WTC11 (cell line): Measurements from ENCODE around the gene CLEC4M. TPM values are rescaled to one million over a fixed set of nuclear protein-coding genes. Genes with fewer than 3 reads are reported as not detected.

Experiments
- ATAC-seq: fragments of 200-7000 bp; cut with Tn5 transposase; 2 replicates; pipeline ENCODE4 v1.10.0; 2021; ENCODE audit warnings: mild to moderate bottlenecking, moderate library complexity
- CTCF ChIA-PET: fragments of 300-600 bp; sonication (Branson Sonifier 250); formaldehyde crosslinking; loops from one replicate; lab custom pipeline; 2021; ENCODE audit warnings: antibody characterized with exemption; lab: Charles Lee
- POLR2A ChIA-PET: fragments of 350-600 bp; sonication (Branson Sonifier 250); formaldehyde crosslinking; loops from one replicate; lab custom pipeline; 2021; ENCODE audit warnings: antibody characterized with exemption; lab: Charles Lee
- DNase-seq: peaks from one replicate; pipeline ENCODE4 v3.0.0; 2021; ENCODE audit warnings: low spot score
- H3K27ac Mint-ChIP-seq: 2 replicates; pipeline ENCODE4 v1.8.0; 2021; ENCODE audit warnings: mixed read lengths
- H3K27me3 Mint-ChIP-seq: 2 replicates; pipeline ENCODE4 v1.8.0; 2021; ENCODE audit warnings: low read depth, mild to moderate bottlenecking, moderate library complexity, mixed read lengths
- H3K36me3 Mint-ChIP-seq: 2 replicates; pipeline ENCODE4 v1.8.0; 2021; ENCODE audit warnings: mixed read lengths
- H3K4me1 Mint-ChIP-seq: 2 replicates; pipeline ENCODE4 v1.8.0; 2022; ENCODE audit warnings: mixed read lengths
- H3K4me3 Mint-ChIP-seq: 2 replicates; pipeline ENCODE4 v1.8.0; 2021; ENCODE audit warnings: mild to moderate bottlenecking, moderate library complexity, mixed read lengths
- H3K9me3 Mint-ChIP-seq: 2 replicates; pipeline ENCODE4 v1.8.0; 2021; ENCODE audit warnings: mixed read lengths
- ARID4B ChIP-seq: sonication (generic); formaldehyde crosslinking; IDR thresholded peaks from 2 replicates; pipeline ENCODE4 v1.8.0; 2023; ENCODE audit warnings: missing genetic modification reagents, mild to moderate bottlenecking, borderline replicate concordance
- ATF2 ChIP-seq: sonication (generic); formaldehyde crosslinking; IDR thresholded peaks from 2 replicates; pipeline ENCODE4 v1.8.1; 2022; ENCODE audit warnings: low read depth, missing genetic modification reagents, borderline replicate concordance
- CREB1 ChIP-seq: sonication (generic); formaldehyde crosslinking; IDR thresholded peaks from 2 replicates; pipeline ENCODE4 v1.8.0; 2023; ENCODE audit warnings: mild to moderate bottlenecking, missing genetic modification reagents
- CTCF ChIP-seq: fragments of 200-600 bp; IDR thresholded peaks from 2 replicates; pipeline ENCODE4 v1.8.0; 2022; ENCODE audit warnings: antibody characterized with exemption
- EMX1 ChIP-seq: fragments of 250-450 bp; sonication (Bioruptor Pico); IDR thresholded peaks from 2 replicates; pipeline ENCODE4 v1.8.0; 2021; ENCODE audit warnings: mild to moderate bottlenecking
- FOXK1 ChIP-seq: sonication (generic); formaldehyde crosslinking; IDR thresholded peaks from 2 replicates; pipeline ENCODE4 v1.8.0; 2022; ENCODE audit warnings: mild to moderate bottlenecking, moderate library complexity, missing genetic modification reagents
- GRHL2 ChIP-seq: fragments of 250-450 bp; sonication (Bioruptor Pico); IDR thresholded peaks from 2 replicates; pipeline ENCODE4 v1.8.0; 2022; ENCODE audit warnings: mild to moderate bottlenecking, moderate library complexity; ENCODE audit not compliant: insufficient replicate concordance, severe bottlenecking
- GTF2I ChIP-seq: fragments of 250-450 bp; sonication (Bioruptor Pico); conservative IDR thresholded peaks from 2 replicates; pipeline ENCODE4 v1.4.0; 2021; ENCODE audit warnings: mild to moderate bottlenecking
- JAZF1 ChIP-seq: fragments of 250-450 bp; sonication (Bioruptor Pico); IDR thresholded peaks from 2 replicates; pipeline ENCODE4 v1.9.0; 2021; ENCODE audit warnings: moderate library complexity, mild to moderate bottlenecking, inconsistent platforms
- KAT7 ChIP-seq: sonication (generic); formaldehyde crosslinking; IDR thresholded peaks from 2 replicates; pipeline ENCODE4 v1.8.1; 2023; ENCODE audit warnings: missing genetic modification reagents, mild to moderate bottlenecking, borderline replicate concordance
- NFATC4 ChIP-seq: fragments of 250-450 bp; sonication (Bioruptor Pico); IDR thresholded peaks from 2 replicates; pipeline ENCODE4 v1.9.0; 2021; ENCODE audit warnings: mild to moderate bottlenecking
- NFE2L1 ChIP-seq: sonication (generic); formaldehyde crosslinking; IDR thresholded peaks from 2 replicates; pipeline ENCODE4 v1.8.1; 2023; ENCODE audit warnings: missing genetic modification reagents
- OVOL2 ChIP-seq: fragments of 250-450 bp; sonication (Bioruptor Pico); IDR thresholded peaks from 2 replicates; pipeline ENCODE4 v1.9.0; 2021; ENCODE audit warnings: mild to moderate bottlenecking, borderline replicate concordance
- RORB ChIP-seq: fragments of 250-450 bp; sonication (Bioruptor Pico); IDR thresholded peaks from 2 replicates; pipeline ENCODE4 v1.9.0; 2021; ENCODE audit warnings: mild to moderate bottlenecking
- TP53 ChIP-seq: sonication (generic); formaldehyde crosslinking; IDR thresholded peaks from 2 replicates; pipeline ENCODE4 v1.8.1; 2023; ENCODE audit warnings: mild to moderate bottlenecking, missing genetic modification reagents
- ZBTB21 ChIP-seq: sonication (generic); formaldehyde crosslinking; IDR thresholded peaks from 2 replicates; pipeline ENCODE4 v1.8.1; 2023; ENCODE audit warnings: mild to moderate bottlenecking, missing genetic modification reagents, borderline replicate concordance
- ZNF263 ChIP-seq: sonication (generic); formaldehyde crosslinking; IDR thresholded peaks from 2 replicates; pipeline ENCODE4 v1.8.1; 2022; ENCODE audit warnings: low read depth, mild to moderate bottlenecking, moderate library complexity, missing genetic modification reagents
- ZNF396 ChIP-seq: fragments of 250-450 bp; sonication (Bioruptor Pico); IDR thresholded peaks from 2 replicates; pipeline ENCODE4 v1.8.0; 2021; ENCODE audit warnings: mild to moderate bottlenecking, moderate library complexity, borderline replicate concordance
- ZNF423 ChIP-seq: fragments of 250-450 bp; sonication (Bioruptor Pico); IDR thresholded peaks from 2 replicates; pipeline ENCODE4 v2.1.2; 2022; ENCODE audit warnings: mild to moderate bottlenecking, moderate library complexity
- ZNF671 ChIP-seq: fragments of 250-450 bp; sonication (Bioruptor Pico); IDR thresholded peaks from 2 replicates; pipeline ENCODE4 v1.8.0; 2021; ENCODE audit warnings: mild to moderate bottlenecking
- total RNA-seq: library from RNA; stranded (reverse); gene quantifications from 3 replicates; pipeline ENCODE4 v1.2.3, GENCODE V29; 2021
- TF ChIP-seq, protein P1 (sequence below): fragments of 250-450 bp; sonication (Bioruptor Pico); IDR thresholded peaks from 2 replicates; pipeline ENCODE4 v1.9.0; 2021; ENCODE audit warnings: mild to moderate bottlenecking
- TF ChIP-seq, protein P2 (sequence below): fragments of 250-450 bp; sonication (Bioruptor Pico); IDR thresholded peaks from 2 replicates; pipeline ENCODE4 v1.9.0; 2021; ENCODE audit warnings: moderate library complexity, mild to moderate bottlenecking, inconsistent platforms, borderline replicate concordance

Gene CLEC4M
- total RNA-seq, 1 experiment from 2014 or later: not detected

GRCh38 chr19:7751157-7751783 is 11.8 kb upstream of the CLEC4M start (continued):
- TF ChIP-seq CTCF (no peak), NFATC4 (no peak), ATF2 (CRISPR knock-in tag) (no peak)

- Mint-ChIP-seq H3K27me3 (peaks cover 32% of the 10 kb centered on the region), H3K4me1 (no peaks in the 10 kb centered on the region), H3K9me3 (peaks cover 79% of the 10 kb centered on the region), H3K4me3 (no peak overlapping the region), H3K27ac (no peak overlapping the region), H3K36me3 (peaks cover 30% of the 10 kb centered on the region)
- DNase-seq: no peak
- ATAC-seq: no peak
- no peak for TF ChIP-seq TP53 (CRISPR knock-in tag)
- TF ChIP-seq, protein P1, sequence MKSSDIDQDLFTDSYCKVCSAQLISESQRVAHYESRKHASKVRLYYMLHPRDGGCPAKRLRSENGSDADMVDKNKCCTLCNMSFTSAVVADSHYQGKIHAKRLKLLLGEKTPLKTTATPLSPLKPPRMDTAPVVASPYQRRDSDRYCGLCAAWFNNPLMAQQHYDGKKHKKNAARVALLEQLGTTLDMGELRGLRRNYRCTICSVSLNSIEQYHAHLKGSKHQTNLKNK (CRISPR knock-in tag): no peak
- no peak for TF ChIP-seq ZNF671 (CRISPR knock-in tag)
- no peak for TF ChIP-seq ZNF396 (CRISPR knock-in tag)
- no peak for TF ChIP-seq ZNF263 (CRISPR knock-in tag)
- TF ChIP-seq EMX1 (CRISPR knock-in tag): no peak
- TF ChIP-seq JAZF1: no peak
- TF ChIP-seq RORB: no peak
- no peak for TF ChIP-seq OVOL2 (CRISPR knock-in tag)
- no peak for TF ChIP-seq NFE2L1 (CRISPR knock-in tag)
- TF ChIP-seq ARID4B (CRISPR knock-in tag): no peak
- TF ChIP-seq CREB1 (CRISPR knock-in tag): no peak
- TF ChIP-seq FOXK1 (CRISPR knock-in tag): no peak
- TF ChIP-seq KAT7: no peak
- no peak for TF ChIP-seq ZBTB21
- no peak for TF ChIP-seq ZNF423 (CRISPR knock-in tag)
- no peak for TF ChIP-seq GTF2I (CRISPR knock-in tag)
- no peak for TF ChIP-seq GRHL2 (CRISPR knock-in tag)
- TF ChIP-seq, protein P2, sequence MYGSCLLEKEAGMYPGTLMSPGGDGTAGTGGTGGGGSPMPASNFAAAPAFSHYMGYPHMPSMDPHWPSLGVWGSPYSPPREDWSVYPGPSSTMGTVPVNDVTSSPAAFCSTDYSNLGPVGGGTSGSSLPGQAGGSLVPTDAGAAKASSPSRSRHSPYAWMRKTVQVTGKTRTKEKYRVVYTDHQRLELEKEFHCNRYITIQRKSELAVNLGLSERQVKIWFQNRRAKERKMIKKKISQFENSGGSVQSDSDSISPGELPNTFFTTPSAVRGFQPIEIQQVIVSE: no peak
- ChIA-PET CTCF (no interaction called here), POLR2A (no interaction called here)
Measured at GRCh38 chr19:7756258-7756657, 6.8 kb upstream of the CLEC4M start.
